GM12872 (cell line): Measurements from ENCODE around the gene PIP4K2A.

ENCODE experiments used
- TF ChIP-seq, protein P1 (sequence below): IDR thresholded peaks from 3 replicates; pipeline ENCODE4 v1.5.1; 2011; ENCODE audit warnings: low read depth, mild to moderate bottlenecking, low read length, moderate library complexity; ENCODE audit not compliant: insufficient read depth

The PIP4K2A gene

DNA sequence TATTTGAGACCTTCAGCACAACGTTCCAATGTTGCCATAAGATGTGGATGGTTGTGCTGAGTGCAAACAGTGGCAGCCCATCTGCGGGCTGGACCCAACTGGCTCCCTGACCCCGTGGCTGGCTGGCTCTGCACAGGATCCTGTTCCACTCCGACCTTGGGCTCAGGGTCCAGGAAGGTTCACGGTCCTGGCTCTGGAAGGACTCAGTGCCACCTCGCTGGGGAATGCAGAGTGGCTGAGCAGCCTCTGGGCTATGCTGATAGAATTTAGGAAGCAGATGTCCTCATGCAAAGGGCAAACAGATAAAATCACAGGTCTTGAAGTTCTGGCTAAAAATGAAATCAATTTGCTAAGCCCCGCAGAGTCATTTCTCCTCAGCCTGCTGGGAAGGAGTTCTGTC, 171.6 kb downstream of the PIP4K2A start:
- TF ChIP-seq, protein P1, sequence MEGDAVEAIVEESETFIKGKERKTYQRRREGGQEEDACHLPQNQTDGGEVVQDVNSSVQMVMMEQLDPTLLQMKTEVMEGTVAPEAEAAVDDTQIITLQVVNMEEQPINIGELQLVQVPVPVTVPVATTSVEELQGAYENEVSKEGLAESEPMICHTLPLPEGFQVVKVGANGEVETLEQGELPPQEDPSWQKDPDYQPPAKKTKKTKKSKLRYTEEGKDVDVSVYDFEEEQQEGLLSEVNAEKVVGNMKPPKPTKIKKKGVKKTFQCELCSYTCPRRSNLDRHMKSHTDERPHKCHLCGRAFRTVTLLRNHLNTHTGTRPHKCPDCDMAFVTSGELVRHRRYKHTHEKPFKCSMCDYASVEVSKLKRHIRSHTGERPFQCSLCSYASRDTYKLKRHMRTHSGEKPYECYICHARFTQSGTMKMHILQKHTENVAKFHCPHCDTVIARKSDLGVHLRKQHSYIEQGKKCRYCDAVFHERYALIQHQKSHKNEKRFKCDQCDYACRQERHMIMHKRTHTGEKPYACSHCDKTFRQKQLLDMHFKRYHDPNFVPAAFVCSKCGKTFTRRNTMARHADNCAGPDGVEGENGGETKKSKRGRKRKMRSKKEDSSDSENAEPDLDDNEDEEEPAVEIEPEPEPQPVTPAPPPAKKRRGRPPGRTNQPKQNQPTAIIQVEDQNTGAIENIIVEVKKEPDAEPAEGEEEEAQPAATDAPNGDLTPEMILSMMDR: no peak

DNA sequence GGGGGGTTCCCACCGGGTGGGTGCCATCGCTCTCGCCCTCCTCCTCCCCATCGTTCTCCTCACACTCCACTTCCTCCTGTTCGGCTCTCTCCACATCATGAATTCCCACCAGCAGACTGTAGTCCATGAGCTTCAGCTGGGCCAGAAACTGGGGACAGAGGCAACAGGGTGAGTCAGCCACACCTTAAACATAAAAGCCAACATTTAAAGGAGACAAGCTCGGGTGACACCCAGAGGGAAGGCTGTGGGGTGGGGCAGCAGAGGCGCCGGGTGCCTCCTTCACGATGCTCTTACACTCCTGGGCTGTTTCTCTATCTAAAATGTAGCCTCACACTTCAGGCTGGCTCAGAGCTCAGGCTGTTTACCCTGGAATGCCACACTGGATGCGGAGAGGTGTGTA, 172.5 kb downstream of the PIP4K2A start:
- TF ChIP-seq, protein P1: no peak

- TF ChIP-seq, protein P1: no peak
Observed at GRCh38 chr10:22539579-22540298, 174.6 kb downstream of the PIP4K2A start.

DNA sequence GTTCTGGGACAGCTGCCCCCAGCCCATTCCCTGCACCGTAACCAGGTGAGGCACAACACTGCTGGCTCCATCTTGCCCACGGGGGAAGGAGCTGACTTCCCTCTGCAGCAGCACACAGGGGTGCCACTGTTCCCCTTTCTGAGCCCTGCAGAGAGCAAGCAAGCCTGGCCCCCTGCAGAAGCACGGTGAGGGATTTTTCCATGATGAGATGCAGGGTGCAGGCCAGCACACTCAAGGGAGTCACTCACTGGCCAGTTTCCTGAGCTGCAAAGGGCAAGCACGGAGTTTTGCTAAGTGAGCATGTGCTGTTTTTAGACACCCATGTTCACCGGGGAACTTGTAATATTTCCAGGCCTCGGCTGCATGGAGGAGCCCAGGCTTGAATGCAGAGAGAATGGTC, 176.6 kb downstream of the PIP4K2A start:
- TF ChIP-seq, protein P1: no peak

DNA sequence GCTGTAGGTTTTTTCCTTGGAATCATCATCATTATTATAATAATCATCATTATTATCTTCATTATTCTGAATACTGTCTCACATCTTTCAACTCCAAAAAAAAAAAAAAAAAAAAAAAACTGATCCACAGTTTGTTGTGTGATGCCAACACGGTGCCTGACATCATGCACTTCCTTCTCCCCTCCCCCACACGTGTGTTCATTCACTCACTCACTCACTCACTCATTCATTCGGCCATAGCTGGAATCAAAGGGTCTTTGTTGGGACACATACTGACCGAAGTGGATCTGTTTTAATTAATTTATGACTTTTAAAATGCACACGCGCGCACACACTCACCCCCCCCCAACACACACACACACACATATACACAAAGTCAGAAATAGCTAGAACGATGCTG, 177.8 kb downstream of the PIP4K2A start:
- TF ChIP-seq, protein P1: no peak

DNA sequence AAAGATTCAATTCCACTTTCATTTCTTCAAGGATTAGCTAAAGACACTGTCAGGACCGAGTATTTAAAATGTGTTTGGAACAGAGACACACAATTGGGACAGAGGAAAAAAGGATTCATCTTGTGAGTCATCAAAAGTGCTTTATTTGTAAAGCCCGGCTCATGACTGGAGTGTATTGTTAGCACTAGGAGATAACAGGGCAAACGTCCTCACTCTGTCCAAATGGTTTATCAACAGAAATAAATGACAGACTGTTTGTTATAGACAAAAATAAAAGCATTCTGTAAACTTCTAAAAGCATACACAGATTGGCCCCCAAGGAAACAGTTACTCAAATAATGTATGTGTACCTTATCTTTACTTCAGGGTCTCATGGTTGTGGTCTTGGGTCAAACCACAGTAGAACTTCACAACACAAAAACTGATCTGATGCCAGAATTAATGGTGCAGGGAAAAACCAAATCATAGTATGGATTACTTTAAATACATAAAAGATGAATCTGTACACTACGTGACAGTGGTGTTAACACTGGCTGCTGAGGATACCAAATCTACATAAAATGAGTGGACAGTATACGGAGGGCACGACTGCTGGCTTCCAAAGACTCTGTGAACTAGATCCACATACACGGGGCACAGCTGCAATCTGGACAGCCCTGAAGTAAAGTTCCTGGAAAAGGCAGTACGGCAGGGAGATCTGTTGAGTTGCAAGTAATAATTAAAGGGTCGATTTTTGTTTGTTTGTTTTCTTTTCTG, 179.4 kb downstream of the PIP4K2A start:
- TF ChIP-seq, protein P1: no peak

- TF ChIP-seq, protein P1: no peak
Observed at GRCh38 chr10:22531441-22531840, 182.9 kb downstream of the PIP4K2A start.
